ENCODE data around the gene IDH2. TPM values are rescaled to one million over a fixed set of nuclear protein-coding genes. Genes with fewer than 3 reads are reported as not detected.

Gene IDH2
- total RNA-seq, 2 experiments from 2014 or later = 176 to 182 TPM

DNA sequence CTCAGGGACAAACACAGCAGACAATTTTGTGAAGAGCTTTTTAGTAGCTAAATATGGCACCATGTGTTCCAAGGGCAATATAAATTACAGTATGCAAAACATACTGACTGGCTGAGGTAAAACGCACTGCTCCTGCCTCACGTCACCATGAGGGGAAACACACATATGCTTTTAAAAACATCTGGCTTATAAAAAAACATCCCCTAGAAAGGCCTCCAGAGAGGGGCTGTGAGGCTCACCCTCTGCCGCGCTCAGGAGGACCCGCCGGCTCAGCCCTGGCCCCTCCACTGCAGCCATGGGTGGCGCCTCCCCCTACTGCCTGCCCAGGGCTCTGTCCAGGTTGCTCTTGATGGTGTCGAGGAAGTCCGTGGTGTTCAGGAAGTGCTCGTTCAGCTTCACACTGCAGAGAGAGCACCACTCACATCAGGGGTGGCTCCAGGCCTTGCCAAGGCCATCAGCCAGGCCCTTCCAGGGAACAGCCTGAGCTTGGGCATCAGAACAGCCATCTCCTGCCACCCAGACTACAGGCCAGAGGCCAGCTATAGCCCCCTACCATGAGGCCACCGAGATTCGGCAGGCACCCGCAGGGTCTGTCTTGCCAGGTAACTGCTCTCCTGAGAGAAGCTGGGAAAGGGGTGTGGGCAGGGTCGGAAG is 18.2 kb downstream of the IDH2 start:
- Mint-ChIP-seq H3K27me3 (no peaks in the 10 kb centered on the region), H3K9me3 (ENCODE audit: low read depth) (no peaks in the 10 kb centered on the region), H3K4me3 (no peak overlapping the region), H3K36me3 (ENCODE audit: low read depth) (peaks cover 34% of the 10 kb centered on the region), H3K4me1 (peaks cover 6% of the 10 kb centered on the region), H3K27ac (peak overlapping the region; percentile 17)
- ChIA-PET CTCF (interaction anchor here (0.5 to 1.8 kb wide), 6 partner anchors 12 to 733 kb away, joined by 3 to 5 read pairs (median 4); no protein-coding TSS in a partner anchor), POLR2A (interaction anchor here (0.7 kb wide), 1 partner anchor 10 kb away, joined by 5 read pairs; no protein-coding TSS in a partner anchor)
- intact Hi-C loops (cut with DNase I, micrococcal nuclease) = no loop called here
- no peak for DNase-seq
- no peak for ATAC-seq

DNA sequence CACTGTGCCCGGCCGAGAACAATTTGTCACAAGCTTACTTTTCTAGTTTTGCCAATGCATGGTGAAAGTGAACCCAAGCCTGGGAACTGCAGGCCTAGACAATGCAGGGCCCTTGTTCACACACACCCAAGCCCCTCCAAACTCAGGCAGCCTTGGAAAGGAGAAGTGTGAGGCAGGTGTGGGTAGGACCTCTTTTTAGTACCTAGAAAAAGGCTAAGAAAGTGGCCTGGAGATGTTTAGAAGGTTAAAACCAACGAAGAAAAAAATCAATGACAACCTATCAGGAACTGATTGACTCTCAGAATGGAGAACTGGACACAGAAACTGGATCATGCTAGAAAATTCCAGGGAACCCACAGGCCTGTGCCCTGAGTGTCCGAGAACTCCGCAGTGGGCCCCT is 18.8 kb downstream of the IDH2 start:
- no peak for ATAC-seq
- peaks cover 35% of the 10 kb centered on the region for H3K36me3 Mint-ChIP-seq (ENCODE audit: low read depth)
- POLR2A ChIA-PET = no interaction called here
- CTCF ChIA-PET = interaction anchor here (1.8 kb wide), 1 partner anchor 323 kb away, joined by 5 read pairs; no protein-coding TSS in a partner anchor
- H3K27ac Mint-ChIP-seq = no peak overlapping the region
- H3K4me3 Mint-ChIP-seq = no peak overlapping the region
- no peak for DNase-seq
- intact Hi-C loops (cut with DNase I, micrococcal nuclease) = no loop called here
- no peaks in the 10 kb centered on the region for H3K9me3 Mint-ChIP-seq (ENCODE audit: low read depth)
- peaks cover 9% of the 10 kb centered on the region for H3K4me1 Mint-ChIP-seq
- no peaks in the 10 kb centered on the region for H3K27me3 Mint-ChIP-seq

DNA sequence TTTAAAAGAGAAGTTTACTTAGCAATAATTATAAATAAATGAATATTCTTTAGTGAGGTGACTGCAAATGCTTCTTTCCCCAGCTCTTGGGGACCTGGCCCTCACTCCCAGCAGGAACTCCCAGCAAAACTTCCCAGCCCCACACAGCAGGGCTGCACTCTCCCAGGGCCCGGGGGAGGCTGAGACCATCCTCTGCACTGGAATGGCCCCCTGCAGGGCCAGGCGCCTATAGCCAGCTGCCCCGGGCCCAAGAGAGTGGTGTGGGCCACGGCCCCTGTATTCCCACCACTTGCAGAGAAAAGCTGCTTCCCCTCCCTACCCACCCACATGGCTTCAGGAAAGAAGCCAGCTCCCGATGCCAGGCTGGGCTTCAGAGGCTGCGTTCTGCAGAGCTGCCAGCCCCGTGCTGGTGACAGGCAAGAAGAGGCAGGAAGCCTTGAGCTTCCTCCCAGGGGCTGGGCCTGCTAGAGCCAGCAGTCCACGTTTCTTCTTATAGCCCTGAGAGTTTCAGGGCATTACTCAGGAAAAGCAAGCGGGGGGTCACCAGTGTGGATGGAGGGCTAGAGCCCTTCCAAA is 20.0 kb downstream of the IDH2 start:
- intact Hi-C loops (cut with DNase I, micrococcal nuclease) = no loop called here
- CTCF ChIA-PET = interaction anchor here (0.5 to 1.8 kb wide), 4 partner anchors 11 to 321 kb away, joined by 3 to 5 read pairs (median 3); no protein-coding TSS in a partner anchor
- Mint-ChIP-seq H3K27ac (no peak overlapping the region), H3K36me3 (ENCODE audit: low read depth) (peaks cover 28% of the 10 kb centered on the region), H3K27me3 (no peaks in the 10 kb centered on the region), H3K9me3 (ENCODE audit: low read depth) (no peaks in the 10 kb centered on the region), H3K4me3 (no peak overlapping the region), H3K4me1 (peaks cover 7% of the 10 kb centered on the region)
- ATAC-seq (no peak), DNase-seq (no peak)
- POLR2A ChIA-PET = no interaction called here

DNA sequence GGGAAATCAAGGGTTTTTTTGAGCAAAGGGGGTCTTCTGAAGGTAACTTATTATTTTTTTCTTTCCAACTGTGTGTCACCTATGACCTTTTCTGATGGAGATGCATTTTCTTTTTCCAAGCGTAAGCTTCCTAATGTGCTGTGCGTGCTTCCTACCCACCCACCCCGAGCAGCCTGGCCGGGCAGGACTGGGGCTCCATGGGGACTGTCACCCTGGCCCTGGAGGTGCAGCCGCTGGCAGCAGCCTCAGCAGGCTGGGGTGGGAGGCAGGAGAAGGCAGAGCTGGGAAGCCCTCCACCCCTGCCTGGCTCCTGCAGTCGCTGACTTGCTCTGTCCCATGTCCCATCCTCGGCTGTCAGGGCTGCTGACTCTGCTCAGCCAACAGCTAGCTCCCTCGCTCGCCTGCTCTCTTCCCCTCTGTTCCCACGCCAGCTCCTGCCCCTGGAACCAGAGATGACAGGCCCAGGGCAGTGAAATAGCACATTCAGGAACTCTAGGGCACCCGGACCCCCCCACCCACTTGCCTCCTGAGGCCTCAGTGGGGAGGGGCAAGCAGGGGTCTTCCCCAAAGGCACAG is 21.4 kb downstream of the IDH2 start:
- Mint-ChIP-seq H3K9me3 (ENCODE audit: low read depth) (no peaks in the 10 kb centered on the region), H3K4me1 (peaks cover 7% of the 10 kb centered on the region), H3K4me3 (no peak overlapping the region), H3K27me3 (no peaks in the 10 kb centered on the region), H3K36me3 (ENCODE audit: low read depth) (peaks cover 24% of the 10 kb centered on the region), H3K27ac (no peak overlapping the region)
- ChIA-PET CTCF (interaction anchor here (0.6 kb wide), 1 partner anchor 321 kb away, joined by 3 read pairs; no protein-coding TSS in a partner anchor), POLR2A (no interaction called here)
- ATAC-seq (no peak), DNase-seq (no peak)
- intact Hi-C loops (cut with DNase I, micrococcal nuclease) = no loop called here

DNA sequence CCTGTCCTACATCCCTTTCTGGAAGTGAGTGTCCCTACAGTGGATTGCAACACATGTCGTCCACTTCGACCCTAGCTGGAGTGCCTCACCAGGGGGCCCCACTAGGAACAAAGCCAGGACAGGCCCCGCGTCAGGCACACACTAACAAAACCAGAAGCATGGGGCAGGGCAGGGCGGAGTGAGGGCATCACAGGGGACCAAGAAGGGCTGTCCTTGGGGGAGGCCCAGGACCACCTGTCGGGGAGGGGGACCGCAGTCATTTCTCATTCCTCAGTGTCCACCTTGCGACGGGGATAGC is 21.9 kb downstream of the IDH2 start:
- ATAC-seq (no peak), DNase-seq (no peak)
- Mint-ChIP-seq H3K36me3 (ENCODE audit: low read depth) (peaks cover 28% of the 10 kb centered on the region), H3K4me3 (no peak overlapping the region), H3K27me3 (no peaks in the 10 kb centered on the region), H3K9me3 (ENCODE audit: low read depth) (no peaks in the 10 kb centered on the region), H3K27ac (no peak overlapping the region), H3K4me1 (peaks cover 12% of the 10 kb centered on the region)
- CTCF ChIA-PET = no interaction called here
- POLR2A ChIA-PET = no interaction called here
- intact Hi-C loops (cut with DNase I, micrococcal nuclease) = no loop called here

DNA sequence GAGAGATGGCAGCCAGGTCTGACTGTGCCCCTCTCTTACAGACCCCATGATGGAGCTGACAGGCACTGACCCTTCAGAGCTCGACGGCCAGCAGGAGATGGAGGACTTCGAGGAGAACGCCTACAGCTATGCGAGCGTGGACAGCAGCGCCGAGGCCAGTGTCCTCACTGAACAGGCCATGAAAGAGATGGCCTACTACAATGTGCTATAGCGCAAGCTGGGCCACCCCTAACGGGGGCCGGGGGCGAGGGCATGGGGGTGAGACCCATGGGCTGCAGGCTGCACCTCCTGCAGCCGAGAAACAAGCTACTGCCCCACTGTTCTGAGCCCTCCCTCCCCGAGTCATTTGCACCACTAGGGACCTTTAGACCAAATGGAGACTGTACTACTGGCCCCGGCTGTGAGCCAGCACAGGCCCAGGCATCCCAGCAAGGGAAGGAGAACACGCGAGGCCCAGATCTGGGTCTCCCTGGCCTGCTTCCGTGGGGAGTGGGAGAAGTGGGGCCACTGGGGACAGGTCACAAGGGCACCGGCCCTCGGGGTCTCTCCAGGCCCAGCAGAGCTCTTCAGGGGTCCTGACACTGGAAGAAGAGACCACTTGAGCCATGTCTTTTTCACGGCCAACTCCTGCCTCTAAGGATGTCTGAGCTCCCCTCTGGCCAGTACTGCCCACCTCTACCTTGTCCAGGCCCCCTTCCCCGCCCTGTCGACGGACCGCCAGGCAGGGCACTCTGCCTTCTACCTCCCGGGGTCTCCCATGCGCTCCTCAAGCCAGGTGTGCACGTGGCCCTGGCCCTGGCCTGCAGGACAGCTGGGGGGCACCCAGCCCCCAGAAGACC is 22.4 kb downstream of the IDH2 start:
- H3K9me3 Mint-ChIP-seq (ENCODE audit: low read depth) = no peaks in the 10 kb centered on the region
- CTCF ChIA-PET = interaction anchor here (0.7 to 1.1 kb wide), 2 partner anchors 138 to 378 kb away, joined by 3 read pairs; no protein-coding TSS in a partner anchor
- peaks cover 15% of the 10 kb centered on the region for H3K4me1 Mint-ChIP-seq
- peaks cover 28% of the 10 kb centered on the region for H3K36me3 Mint-ChIP-seq (ENCODE audit: low read depth)
- ATAC-seq (no peak), DNase-seq (no peak)
- H3K27ac Mint-ChIP-seq = no peak overlapping the region
- POLR2A ChIA-PET = interaction anchor here (0.6 kb wide), 1 partner anchor 8 kb away, joined by 3 read pairs; no protein-coding TSS in a partner anchor
- intact Hi-C loops (cut with DNase I, micrococcal nuclease) = no loop called here
- H3K4me3 Mint-ChIP-seq = no peak overlapping the region
- H3K27me3 Mint-ChIP-seq = no peaks in the 10 kb centered on the region

DNA sequence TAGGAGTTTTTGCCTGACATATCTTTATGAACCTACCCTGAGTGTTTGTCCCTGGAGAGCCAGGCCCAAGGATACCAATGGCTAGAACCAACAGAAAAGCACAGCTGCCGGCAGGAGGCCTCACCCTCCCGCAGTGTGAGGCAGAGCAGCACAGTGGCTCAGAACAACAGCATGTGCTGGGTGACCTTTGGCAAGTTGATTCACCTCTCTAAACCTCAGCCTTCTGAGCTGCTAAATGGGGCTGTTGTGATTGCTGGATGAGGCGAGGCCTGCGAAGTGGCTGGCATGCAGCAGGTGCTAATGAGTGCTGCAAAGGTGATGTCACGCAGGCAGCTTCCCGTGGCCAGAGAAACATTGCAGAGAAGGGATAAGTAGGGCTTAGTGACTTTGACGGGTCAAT is 23.3 kb downstream of the IDH2 start:
- no peak overlapping the region for H3K4me3 Mint-ChIP-seq
- DNase-seq (no peak), ATAC-seq (peak; percentile 16)
- peaks cover 20% of the 10 kb centered on the region for H3K4me1 Mint-ChIP-seq
- CTCF ChIA-PET = interaction anchor here (1.1 kb wide), 1 partner anchor 137 kb away, joined by 3 read pairs; no protein-coding TSS in a partner anchor
- no peaks in the 10 kb centered on the region for H3K9me3 Mint-ChIP-seq (ENCODE audit: low read depth)
- H3K27me3 Mint-ChIP-seq = no peaks in the 10 kb centered on the region
- H3K27ac Mint-ChIP-seq = no peak overlapping the region
- peaks cover 33% of the 10 kb centered on the region for H3K36me3 Mint-ChIP-seq (ENCODE audit: low read depth)
- intact Hi-C loops (cut with DNase I, micrococcal nuclease) = no loop called here
- POLR2A ChIA-PET = no interaction called here

DNA sequence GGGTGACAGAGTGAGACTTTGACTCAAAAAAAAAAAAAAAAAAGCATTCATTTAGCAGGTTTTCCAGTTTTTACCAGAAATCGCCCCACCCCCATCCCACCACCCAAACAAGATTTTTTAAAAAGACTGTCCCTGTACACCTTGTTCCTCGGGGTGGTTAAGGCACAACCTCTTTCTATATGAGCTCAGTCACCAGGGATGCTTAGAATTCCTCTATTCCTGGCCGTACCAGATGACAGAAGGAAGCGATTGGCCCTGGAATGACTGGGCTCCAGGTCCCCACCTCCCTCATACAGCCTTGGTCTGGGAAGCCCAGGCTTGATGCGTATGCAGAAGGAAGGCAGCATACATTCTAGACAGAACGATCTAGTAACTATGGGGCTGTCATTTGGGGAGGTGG is 25.6 kb downstream of the IDH2 start:
- CTCF ChIA-PET = interaction anchor here (0.6 to 1.4 kb wide), 3 partner anchors 80 to 430 kb away, joined by 3 read pairs; no protein-coding TSS in a partner anchor
- intact Hi-C loops (cut with DNase I, micrococcal nuclease) = no loop called here
- Mint-ChIP-seq H3K4me1 (peaks cover 20% of the 10 kb centered on the region), H3K36me3 (ENCODE audit: low read depth) (peaks cover 28% of the 10 kb centered on the region), H3K27ac (no peak overlapping the region), H3K4me3 (no peak overlapping the region), H3K9me3 (ENCODE audit: low read depth) (no peaks in the 10 kb centered on the region), H3K27me3 (no peaks in the 10 kb centered on the region)
- ATAC-seq (no peak), DNase-seq (no peak)
- POLR2A ChIA-PET = no interaction called here

DNA sequence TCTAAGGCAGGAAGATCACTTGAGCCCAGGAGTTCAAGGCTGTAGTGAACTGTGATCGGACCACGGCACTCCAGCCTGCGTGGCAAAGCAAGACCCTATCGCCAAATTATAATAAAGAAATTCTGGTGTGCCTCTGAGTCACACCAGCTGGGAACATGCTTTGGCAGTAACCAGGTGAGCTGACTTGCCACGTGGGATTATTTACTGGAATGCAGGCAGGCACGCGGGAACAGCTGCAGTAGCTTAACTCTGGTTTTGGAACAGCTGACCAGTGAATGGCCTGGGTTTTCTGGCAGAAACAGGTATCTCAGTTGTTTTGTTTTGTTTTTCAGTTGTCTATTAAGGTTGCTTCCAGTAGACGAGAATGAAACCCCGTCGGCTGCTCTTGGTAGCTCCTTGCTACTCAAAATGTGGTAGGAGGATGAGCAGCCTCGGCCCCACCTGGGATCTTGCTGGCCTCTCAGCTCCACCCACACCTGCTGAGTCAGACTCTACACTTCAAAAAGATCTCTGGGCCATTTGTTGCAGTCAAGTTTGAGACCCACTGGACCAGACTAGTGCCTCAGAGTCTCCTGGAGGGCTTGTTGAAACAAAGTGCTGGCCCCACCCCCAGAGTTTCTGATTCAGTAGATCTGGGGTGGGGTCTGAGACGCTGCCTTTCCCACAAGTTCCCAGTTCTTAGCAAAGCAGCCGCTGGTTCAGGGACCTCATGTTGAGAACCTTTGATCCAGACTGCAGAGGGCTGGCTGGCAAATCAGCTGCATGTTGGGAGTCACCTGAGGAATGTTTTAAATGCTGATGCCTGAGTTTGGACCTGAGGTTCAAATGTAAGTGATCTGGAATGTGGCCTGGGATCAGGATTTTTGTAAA is 26.6 kb downstream of the IDH2 start:
- peak; percentile 78 for DNase-seq
- CTCF ChIA-PET = interaction anchor here (0.7 to 2.0 kb wide), 14 partner anchors 10 to 187 kb away, joined by 3 to 12 read pairs (median 3); no protein-coding TSS in a partner anchor
- ATAC-seq = peak; percentile 79
- Mint-ChIP-seq H3K9me3 (ENCODE audit: low read depth) (no peaks in the 10 kb centered on the region), H3K36me3 (ENCODE audit: low read depth) (peaks cover 28% of the 10 kb centered on the region), H3K27ac (peak overlapping the region; percentile 47), H3K4me3 (no peak overlapping the region), H3K27me3 (no peaks in the 10 kb centered on the region), H3K4me1 (peaks cover 24% of the 10 kb centered on the region)
- POLR2A ChIA-PET = interaction anchor here (0.6 to 0.9 kb wide), 4 partner anchors 16 to 1732 kb away, joined by 3 to 5 read pairs (median 4); partner anchors contain the start of gene AP3S2
- intact Hi-C loops (cut with DNase I, micrococcal nuclease) = no loop called here

- intact Hi-C loops (cut with DNase I, micrococcal nuclease) = loop anchor here in 1 of 2 experiments (5.0 kb wide), 3 partner anchors 73 to 333 kb away; partner anchors contain the start of gene ZNF710
- ATAC-seq (no peak), DNase-seq (no peak)
- ChIA-PET CTCF (interaction anchor here (0.8 to 2.0 kb wide), 8 partner anchors 10 to 179 kb away, joined by 3 to 12 read pairs (median 4); no protein-coding TSS in a partner anchor), POLR2A (interaction anchor here (0.6 to 0.9 kb wide), 3 partner anchors 15 to 1732 kb away, joined by 3 to 5 read pairs (median 3); partner anchors contain the start of gene AP3S2)
- peaks cover 26% of the 10 kb centered on the region for H3K36me3 Mint-ChIP-seq (ENCODE audit: low read depth)
- H3K4me1 Mint-ChIP-seq = peaks cover 24% of the 10 kb centered on the region
- no peaks in the 10 kb centered on the region for H3K27me3 Mint-ChIP-seq
- no peak overlapping the region for H3K4me3 Mint-ChIP-seq
- H3K9me3 Mint-ChIP-seq (ENCODE audit: low read depth) = no peaks in the 10 kb centered on the region
- H3K27ac Mint-ChIP-seq = peak overlapping the region; percentile 27
These were observed 27.4 kb downstream of the IDH2 start for GRCh38 chr15:90074916-90075315.

Data from activated CD4-positive, alpha-beta T cell treated with anti-CD3 and anti-CD28 coated beads for 36 hours (primary cell).